GM23248 (cell line): Measurements from ENCODE around the gene KIF5A. TPM values are rescaled to one million over a fixed set of nuclear protein-coding genes. Genes with fewer than 3 reads are reported as not detected.

Experiments
- DNase-seq: peaks from one replicate; pipeline ENCODE4 v3.0.0-alpha.2; 2015
- H2AFZ ChIP-seq: fragments of 200-600 bp; sonication (generic); 2 replicates; pipeline ENCODE4 v1.6.1; 2016; ENCODE audit warnings: antibody characterized with exemption
- H3F3A ChIP-seq: fragments of 200-600 bp; sonication (generic); 2 replicates; pipeline ENCODE4 v1.6.1; 2016; ENCODE audit warnings: mild to moderate bottlenecking, antibody characterized with exemption, mixed run types; ENCODE audit not compliant: insufficient read depth
- H3K27ac ChIP-seq: fragments of 200-600 bp; sonication (generic); 2 replicates; pipeline ENCODE4 v1.5.1; 2016; ENCODE audit warnings: mild to moderate bottlenecking
- H3K27me3 ChIP-seq: fragments of 200-600 bp; sonication (generic); replicated peaks from 2 replicates; pipeline ENCODE4 v1.6.1; 2016; ENCODE audit warnings: mild to moderate bottlenecking; ENCODE audit not compliant: insufficient read depth
- H3K36me3 ChIP-seq: fragments of 200-600 bp; sonication (generic); 2 replicates; pipeline ENCODE4 v1.6.1; 2016; ENCODE audit warnings: low read depth, mild to moderate bottlenecking
- H3K4me1 ChIP-seq: fragments of 200-600 bp; sonication (generic); 2 replicates; pipeline ENCODE4 v1.6.1; 2016; ENCODE audit warnings: mild to moderate bottlenecking; ENCODE audit not compliant: insufficient read depth
- H3K4me2 ChIP-seq: fragments of 200-600 bp; sonication (generic); one replicate; pipeline ENCODE4 v1.6.1; 2016; ENCODE audit warnings: mild to moderate bottlenecking; ENCODE audit not compliant: unreplicated experiment
- H3K4me3 ChIP-seq: fragments of 200-600 bp; sonication (generic); 2 replicates; pipeline ENCODE4 v1.5.1; 2016; ENCODE audit warnings: mild to moderate bottlenecking
- H3K79me2 ChIP-seq: fragments of 200-600 bp; sonication (generic); 2 replicates; pipeline ENCODE4 v1.6.1; 2016; ENCODE audit warnings: mild to moderate bottlenecking; ENCODE audit not compliant: insufficient read depth
- H3K9ac ChIP-seq: fragments of 200-600 bp; sonication (generic); 2 replicates; pipeline ENCODE4 v1.6.1; 2016; ENCODE audit warnings: mild to moderate bottlenecking
- H3K9me2 ChIP-seq: fragments of 200-600 bp; sonication (generic); 2 replicates; pipeline ENCODE4 v1.6.1; 2016; ENCODE audit warnings: mixed run types, mild to moderate bottlenecking, moderate library complexity; ENCODE audit not compliant: insufficient read depth
- H3K9me3 ChIP-seq: fragments of 200-600 bp; sonication (generic); one replicate; pipeline ENCODE4 v1.6.1; 2017; ENCODE audit warnings: low read depth
- H4K20me1 ChIP-seq: fragments of 200-600 bp; sonication (generic); 2 replicates; pipeline ENCODE4 v1.6.0; 2016; ENCODE audit not compliant: insufficient read depth
- EZH2 ChIP-seq: fragments of 200-600 bp; sonication (generic); IDR thresholded peaks from 2 replicates; pipeline ENCODE4 v1.6.1; 2018; ENCODE audit warnings: antibody characterized with exemption, mild to moderate bottlenecking; ENCODE audit not compliant: insufficient read depth, poor library complexity, severe bottlenecking
- EZH2phosphoT487 ChIP-seq: fragments of 200-600 bp; sonication (generic); IDR thresholded peaks from 2 replicates; pipeline ENCODE4 v1.6.1; 2018; ENCODE audit warnings: antibody characterized with exemption, moderate library complexity, mild to moderate bottlenecking, low read depth; ENCODE audit not compliant: insufficient read depth
- WGBS, 2 experiments: methylation state at CpG; one replicate each; pipeline ENCODE4 v1.1.6; 2015 to 2017; ENCODE audit warnings: low lambda C conversion rate in 2 of 2, low coverage in 1 of 2; ENCODE audit errors: missing lambda C conversion rate in 2 of 2; 5-methylcytosine and 5-hydroxymethylcytosine counted together
- in situ Hi-C: fragments of 300-500 bp; cut with MboI; formaldehyde crosslinking; loops from 2 replicates; pipeline ENCODE4 v1.15.0; 2020
- polyA plus RNA-seq: library from polyadenylated mRNA; unstranded; fragments of >200 nt; fragmentation: Nextera tagmentation; extraction: Ambion mirVana; gene quantifications from 2 replicates; pipeline ENCODE4 v1.2.1, GENCODE V29; 2016
- total RNA-seq: library from RNA; depleted of rRNA; stranded (reverse); fragments of >200 nt; shearing (Covaris generic); gene quantifications from 2 replicates; pipeline ENCODE4 v1.2.3, GENCODE V29; 2014

The KIF5A gene
- total and polyA plus RNA-seq, 2 experiments from 2014 or later, result 0.11 to 0.18 TPM

GRCh38 chr12:57625261-57626032 is 75.6 kb downstream of the KIF5A start:
- Histone ChIP-seq H3K9me2 (no peaks in the 10 kb centered on the region), H3K4me1 (peaks cover 3% of the 10 kb centered on the region; the same call in 1 of the 2 replicates), H3K79me2 (no peaks in the 10 kb centered on the region), H3K27ac (no peak overlapping the region), H3K9ac (no peak overlapping the region), H3K4me3 (no peak overlapping the region), H2AFZ (no peak overlapping the region), H3K27me3 (peaks cover 11% of the 10 kb centered on the region), H4K20me1 (no peaks in the 10 kb centered on the region), H3F3A (no peaks in the 10 kb centered on the region), H3K4me2 (no peak overlapping the region), H3K36me3 (no peaks in the 10 kb centered on the region), H3K9me3 (no peaks in the 10 kb centered on the region)
- no peak for DNase-seq
- TF ChIP-seq EZH2, result no peak
- no peak for TF ChIP-seq EZH2phosphoT487
- in situ Hi-C loops, result no loop called here
- 85 to 86% methylated on average over 12 of the region's 12 CpGs for WGBS, 2 experiments

GRCh38 chr12:57626111-57626920 is 76.5 kb downstream of the KIF5A start:
- DNase-seq, result no peak
- Histone ChIP-seq H3K9me3 (no peaks in the 10 kb centered on the region), H3K9ac (no peak overlapping the region), H3K27ac (no peak overlapping the region), H3K4me1 (no peaks in the 10 kb centered on the region), H3F3A (no peaks in the 10 kb centered on the region), H3K79me2 (no peaks in the 10 kb centered on the region), H3K4me3 (no peak overlapping the region), H2AFZ (no peak overlapping the region), H4K20me1 (no peaks in the 10 kb centered on the region), H3K36me3 (no peaks in the 10 kb centered on the region), H3K4me2 (no peak overlapping the region), H3K27me3 (peaks cover 2% of the 10 kb centered on the region), H3K9me2 (no peaks in the 10 kb centered on the region)
- no peak for TF ChIP-seq EZH2phosphoT487
- TF ChIP-seq EZH2, result no peak
- in situ Hi-C loops, result no loop called here
- WGBS, 2 experiments, result 79 to 84% methylated on average over 13 of the region's 13 CpGs

- H3K9me3 ChIP-seq, result no peaks in the 10 kb centered on the region
- no peak for TF ChIP-seq EZH2
- TF ChIP-seq EZH2phosphoT487, result no peak
- H3K27me3 ChIP-seq, result no peaks in the 10 kb centered on the region
- no peak overlapping the region for H3K4me3 ChIP-seq
- no peak overlapping the region for H3K9ac ChIP-seq
- no peak overlapping the region for H3K4me2 ChIP-seq
- no peaks in the 10 kb centered on the region for H3K4me1 ChIP-seq
- H4K20me1 ChIP-seq, result no peaks in the 10 kb centered on the region
- H3F3A ChIP-seq, result no peaks in the 10 kb centered on the region
- H3K9me2 ChIP-seq, result no peaks in the 10 kb centered on the region
- no peak overlapping the region for H3K27ac ChIP-seq
- in situ Hi-C loops, result no loop called here
- H2AFZ ChIP-seq, result no peak overlapping the region
- 83 to 84% methylated on average over 8 to 9 of the region's 9 CpGs for WGBS, 2 experiments
- DNase-seq, result no peak
- H3K36me3 ChIP-seq, result no peaks in the 10 kb centered on the region
- H3K79me2 ChIP-seq, result no peaks in the 10 kb centered on the region
These were observed 77.1 kb downstream of the KIF5A start for GRCh38 chr12:57626921-57627445.

- H3K27me3 ChIP-seq, result no peaks in the 10 kb centered on the region
- H3K79me2 ChIP-seq, result no peaks in the 10 kb centered on the region
- no peaks in the 10 kb centered on the region for H3K4me1 ChIP-seq
- no peak for DNase-seq
- H3K9me3 ChIP-seq, result no peaks in the 10 kb centered on the region
- in situ Hi-C loops, result no loop called here
- no peak overlapping the region for H3K27ac ChIP-seq
- H3K9ac ChIP-seq, result no peak overlapping the region
- H3K9me2 ChIP-seq, result no peaks in the 10 kb centered on the region
- no peak overlapping the region for H3K4me3 ChIP-seq
- no peaks in the 10 kb centered on the region for H4K20me1 ChIP-seq
- H3K4me2 ChIP-seq, result no peak overlapping the region
- no peaks in the 10 kb centered on the region for H3F3A ChIP-seq
- no peak overlapping the region for H2AFZ ChIP-seq
- TF ChIP-seq EZH2 (no peak), EZH2phosphoT487 (no peak)
- 85 to 88% methylated on average over 58 to 67 of the region's 67 CpGs for WGBS, 2 experiments
- H3K36me3 ChIP-seq, result no peaks in the 10 kb centered on the region
These were observed 77.8 kb downstream of the KIF5A start for GRCh38 chr12:57627501-57628279.
